Smooth muscle cell (in vitro differentiated cells): ENCODE measurements around the gene MZT2B. TPM values are rescaled to one million over a fixed set of nuclear protein-coding genes. Genes with fewer than 3 reads are reported as not detected.
A peak's percentile ranks its signal among the peaks of the same experiment; 100 is the strongest.
"Not testable (repeated sequence)": the region's sequence is repeated elsewhere in the genome, so short reads cannot be mapped to it uniquely, and the experiment has no call there.

Source experiments
- DNase-seq: peaks from one replicate; lab custom pipeline; 2025; ENCODE audit not compliant: unreplicated experiment; lab: John Stamatoyannopoulos, UW
- H2AFZ ChIP-seq: fragments of 200-600 bp; sonication (generic); 2 replicates; pipeline ENCODE4 v1.6.0; 2016; ENCODE audit warnings: antibody characterized with exemption, low read depth, mild to moderate bottlenecking
- H3F3A ChIP-seq: fragments of 200-600 bp; sonication (generic); 2 replicates; pipeline ENCODE4 v1.6.0; 2017; ENCODE audit warnings: antibody characterized with exemption, low read depth
- H3K27ac ChIP-seq: fragments of 200-600 bp; sonication (generic); 2 replicates; pipeline ENCODE4 v1.5.1; 2016; ENCODE audit warnings: low read depth, mild to moderate bottlenecking
- H3K27me3 ChIP-seq: fragments of 200-600 bp; sonication (generic); 2 replicates; pipeline ENCODE4 v1.6.1; 2016; ENCODE audit warnings: low read depth, mild to moderate bottlenecking
- H3K36me3 ChIP-seq: fragments of 200-600 bp; sonication (generic); 2 replicates; pipeline ENCODE4 v1.5.1; 2016; ENCODE audit warnings: low read depth
- H3K4me1 ChIP-seq: fragments of 200-600 bp; sonication (generic); 2 replicates; pipeline ENCODE4 v1.5.1; 2016; ENCODE audit warnings: low read depth
- H3K4me2 ChIP-seq: fragments of 200-600 bp; sonication (generic); 2 replicates; pipeline ENCODE4 v1.6.0; 2016; ENCODE audit warnings: mild to moderate bottlenecking
- H3K4me3 ChIP-seq: fragments of 200-600 bp; sonication (generic); 2 replicates; pipeline ENCODE4 v1.5.1; 2016; ENCODE audit warnings: mild to moderate bottlenecking
- H3K79me2 ChIP-seq: fragments of 200-600 bp; sonication (generic); 2 replicates; pipeline ENCODE4 v1.6.0; 2016; ENCODE audit warnings: low read depth, mild to moderate bottlenecking
- H3K9ac ChIP-seq: fragments of 200-600 bp; sonication (generic); 2 replicates; pipeline ENCODE4 v1.6.0; 2016; ENCODE audit warnings: low read depth
- H3K9me3 ChIP-seq: fragments of 200-600 bp; sonication (generic); replicated peaks from 2 replicates; pipeline ENCODE4 v1.5.1; 2016; ENCODE audit warnings: low read depth
- H4K20me1 ChIP-seq: fragments of 200-600 bp; sonication (generic); 2 replicates; pipeline ENCODE4 v1.6.0; 2016; ENCODE audit warnings: low read depth
- WGBS: methylation state at CpG from one replicate; pipeline ENCODE4 v1.1.7; 2016; ENCODE audit warnings: low lambda C conversion rate; 5-methylcytosine and 5-hydroxymethylcytosine counted together
- polyA plus RNA-seq: library from polyadenylated mRNA; unstranded; fragments of >200 nt; fragmentation: Nextera tagmentation; extraction: Ambion mirVana; gene quantifications from 2 replicates; pipeline ENCODE4 v1.2.1, GENCODE V29; 2016
- total RNA-seq: library from RNA; depleted of rRNA; stranded (reverse); fragments of >200 nt; gene quantifications from 2 replicates; pipeline ENCODE4 v1.2.3, GENCODE V29; 2014

Gene MZT2B
- total and polyA plus RNA-seq, 2 experiments from 2014 or later = 134 to 412 TPM

GRCh38 chr2:130139331-130140280 is 42.5 kb upstream of the MZT2B start:
- not testable (repeated sequence) for H3K9ac ChIP-seq, H2AFZ ChIP-seq, H3F3A ChIP-seq, H4K20me1 ChIP-seq, H3K4me2 ChIP-seq, DNase-seq, H3K4me1 ChIP-seq, H3K36me3 ChIP-seq, H3K27me3 ChIP-seq, H3K4me3 ChIP-seq, H3K9me3 ChIP-seq, H3K27ac ChIP-seq, H3K79me2 ChIP-seq
- WGBS = 95% methylated on average over 22 of the region's 30 CpGs

DNA sequence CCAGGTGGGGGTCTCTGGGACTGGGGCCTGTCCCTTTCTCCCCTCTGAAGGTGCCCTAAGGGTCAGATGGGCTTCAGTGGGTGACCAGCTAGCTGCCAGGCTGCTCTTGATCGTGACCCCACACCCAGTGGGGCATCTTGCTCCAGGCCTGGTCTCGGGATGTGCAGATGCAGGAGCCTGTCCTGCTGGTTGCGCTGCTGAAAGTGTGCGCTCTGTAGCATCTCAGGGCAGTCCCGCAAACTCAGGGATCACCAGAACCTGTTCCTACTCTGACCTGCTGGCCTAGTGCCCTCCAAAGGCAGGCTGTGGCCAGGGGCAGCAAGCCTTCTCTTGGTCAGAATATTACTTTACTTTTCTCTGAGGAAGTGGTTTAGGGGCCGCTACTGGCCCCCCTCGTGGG is 41.5 kb upstream of the MZT2B start:
- WGBS = 87% methylated on average over 7 of the region's 7 CpGs
- not testable (repeated sequence) for H3K4me1 ChIP-seq, H3K4me2 ChIP-seq, DNase-seq, H3F3A ChIP-seq, H3K4me3 ChIP-seq, H2AFZ ChIP-seq, H3K27ac ChIP-seq, H3K36me3 ChIP-seq, H3K9ac ChIP-seq, H3K79me2 ChIP-seq, H3K9me3 ChIP-seq, H3K27me3 ChIP-seq, H4K20me1 ChIP-seq

DNA sequence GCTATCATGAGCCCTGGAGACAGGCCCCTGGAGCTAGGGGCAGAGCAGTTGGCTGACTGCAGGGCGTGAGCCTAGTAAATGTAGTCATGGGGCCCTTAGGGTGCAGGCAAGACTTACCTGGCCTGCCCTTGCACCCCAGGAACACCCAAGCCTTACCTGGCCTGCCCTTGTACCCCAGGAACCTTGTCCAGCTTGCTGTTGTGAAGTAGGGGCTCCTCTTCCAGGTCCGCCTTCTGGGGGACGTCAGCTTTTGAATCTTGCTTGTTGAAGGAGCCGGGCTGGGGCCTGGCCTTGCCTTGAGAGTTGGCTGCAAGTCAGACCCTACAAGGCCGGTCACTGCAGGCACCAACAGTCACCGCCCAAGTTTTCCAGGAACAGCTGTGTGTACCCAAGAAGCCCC is 41.1 kb upstream of the MZT2B start:
- not testable (repeated sequence) for H3K4me1 ChIP-seq, DNase-seq, H3K9me3 ChIP-seq, H3K27ac ChIP-seq, H3K4me2 ChIP-seq, H3K79me2 ChIP-seq, H3K27me3 ChIP-seq, H4K20me1 ChIP-seq, H2AFZ ChIP-seq, H3K9ac ChIP-seq, H3K36me3 ChIP-seq, H3F3A ChIP-seq, H3K4me3 ChIP-seq
- 98% methylated on average over 4 of the region's 6 CpGs for WGBS

- not testable (repeated sequence) for H3K4me1 ChIP-seq, H3K9me3 ChIP-seq, H3K27me3 ChIP-seq, H3K4me2 ChIP-seq, H3K4me3 ChIP-seq, H2AFZ ChIP-seq, H4K20me1 ChIP-seq, H3K27ac ChIP-seq, DNase-seq, H3F3A ChIP-seq, H3K79me2 ChIP-seq, H3K9ac ChIP-seq, H3K36me3 ChIP-seq
- WGBS = 94% methylated on average over 20 of the region's 22 CpGs
These were observed 40.3 kb upstream of the MZT2B start for GRCh38 chr2:130141645-130142370.

- H3K79me2 ChIP-seq, H3K9ac ChIP-seq, H4K20me1 ChIP-seq, H3K27me3 ChIP-seq, H3K9me3 ChIP-seq, H2AFZ ChIP-seq, DNase-seq, H3K4me3 ChIP-seq, H3K36me3 ChIP-seq, H3F3A ChIP-seq, H3K4me1 ChIP-seq, H3K4me2 ChIP-seq, H3K27ac ChIP-seq: not testable (repeated sequence)
- WGBS = 93% methylated on average over 13 of the region's 13 CpGs
These were observed 39.4 kb upstream of the MZT2B start for GRCh38 chr2:130142396-130143265.

DNA sequence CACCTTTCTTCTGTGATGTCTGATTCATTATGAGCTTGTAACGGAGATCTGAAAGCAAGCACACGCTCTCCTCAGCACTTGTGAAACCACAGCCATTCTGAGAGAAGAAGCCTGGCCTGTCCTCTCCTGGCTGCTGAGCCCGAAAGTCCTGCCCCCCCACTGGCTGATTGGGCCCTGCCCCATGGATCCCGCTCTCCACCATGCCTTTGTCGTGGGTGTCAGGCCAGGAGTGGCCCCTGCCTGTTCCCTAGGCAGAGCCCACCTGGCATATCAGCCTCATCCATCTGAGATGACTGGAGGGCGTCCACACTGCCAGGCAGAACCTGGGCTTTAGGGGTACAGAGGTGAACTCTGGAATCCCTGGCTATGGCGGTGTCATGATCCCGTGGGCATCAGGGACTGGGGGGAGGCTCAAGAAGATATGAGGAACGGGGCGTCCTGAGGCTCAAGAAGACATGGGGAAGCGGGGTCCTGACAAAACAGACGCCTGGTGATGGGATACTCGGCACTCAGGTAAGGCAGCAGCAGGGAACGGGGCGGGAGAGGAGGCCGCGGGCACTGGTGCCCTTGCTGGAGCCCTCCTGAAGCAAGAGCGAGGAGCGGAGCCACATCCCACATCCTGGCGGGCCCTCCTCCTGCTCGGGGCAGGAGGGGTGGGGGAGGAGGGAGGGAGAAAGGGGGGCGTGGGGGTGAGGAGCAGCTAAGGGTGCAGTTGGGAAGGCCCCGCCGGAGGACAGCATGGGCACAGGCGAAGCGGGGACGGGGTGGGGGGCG is 38.6 kb upstream of the MZT2B start:
- H3F3A ChIP-seq, H3K79me2 ChIP-seq, DNase-seq, H3K27me3 ChIP-seq, H4K20me1 ChIP-seq, H3K4me1 ChIP-seq, H3K9me3 ChIP-seq, H3K36me3 ChIP-seq, H3K27ac ChIP-seq, H3K9ac ChIP-seq, H2AFZ ChIP-seq: not testable (repeated sequence)
- WGBS = 55% methylated on average over 17 of the region's 28 CpGs
- peak overlapping the region; percentile 88 for H3K4me2 ChIP-seq
- H3K4me3 ChIP-seq = peak overlapping the region; percentile 58

GRCh38 chr2:130145006-130145414 is 37.1 kb upstream of the MZT2B start, which contains the start of gene CCDC74B:
CCDC74B (minus strand) TSS chr2:130145112; CDS start chr2:130144996, 116 bp downstream.
- DNase-seq, H3K36me3 ChIP-seq, H3K79me2 ChIP-seq, H3F3A ChIP-seq, H3K27ac ChIP-seq, H3K9ac ChIP-seq, H3K27me3 ChIP-seq, H3K4me1 ChIP-seq, H4K20me1 ChIP-seq, H3K9me3 ChIP-seq: not testable (repeated sequence)
- H2AFZ ChIP-seq = peak within 1 kb of the TSS; percentile 18
- 4% methylated on average over 29 of the region's 30 CpGs for WGBS
- H3K4me3 ChIP-seq = peak within 1 kb of the TSS; percentile 58
- peak within 1 kb of the TSS; percentile 88 for H3K4me2 ChIP-seq
